Measurements from ENCODE around the gene JMY. TPM values are rescaled to one million over a fixed set of nuclear protein-coding genes. Genes with fewer than 3 reads are reported as not detected.

Gene JMY
- total RNA-seq, 1 experiment from 2014 or later: 3.5 TPM

- H3K27me3 ChIP-seq (replicated peaks; ENCODE audit: insufficient read depth, low read depth, low read length, poor library complexity): no peaks in the 10 kb centered on the region
- no peak for TF ChIP-seq EZH2 (IDR thresholded peaks at IDR 0.05; ENCODE audit: borderline replicate concordance, low read depth, low read length, poor library complexity, severe bottlenecking)
- peak; percentile 89 for TF ChIP-seq CTCF (conservative IDR thresholded peaks at IDR 0.05; ENCODE audit: low read depth, low read length)
- H3K4me3 ChIP-seq (ENCODE audit: low read depth, low read length, poor library complexity, severe bottlenecking): no peak overlapping the region
- peaks cover 6% of the 10 kb centered on the region for H3K4me1 ChIP-seq (ENCODE audit: insufficient read depth, low read length, poor library complexity, severe bottlenecking)
- ChIA-PET CTCF (no interaction called here), POLR2A (ENCODE audit: low non-redundant PET) (no interaction called here)
- intact Hi-C loops (cut with micrococcal nuclease; ENCODE audit: unreplicated experiment): loop anchor here (1.0 to 5.0 kb wide), 2 partner anchors 208 to 826 kb away; no protein-coding TSS in a partner anchor
- BruUV-seq (replicated peaks): no TSS peak
- DNase-seq (ENCODE audit: low spot score): peak; percentile 66
- no peak overlapping the region for H3K27ac ChIP-seq (ENCODE audit: low read depth, low read length, poor library complexity, severe bottlenecking)
- no peaks in the 10 kb centered on the region for H3K9me3 ChIP-seq (ENCODE audit: low read depth, low read length, poor library complexity, severe bottlenecking)
- H3K36me3 ChIP-seq (ENCODE audit: insufficient read depth, low read length, poor library complexity, severe bottlenecking): no peaks in the 10 kb centered on the region
These were observed 20.0 kb downstream of the JMY start for GRCh38 chr5:79255786-79256557.

- CTCF ChIA-PET: interaction anchor here (0.6 kb wide), 2 partner anchors 30 to 241 kb away, joined by 5 to 10 read pairs; no protein-coding TSS in a partner anchor
- no peaks in the 10 kb centered on the region for H3K9me3 ChIP-seq (ENCODE audit: low read depth, low read length, poor library complexity, severe bottlenecking)
- no peak for TF ChIP-seq CTCF (conservative IDR thresholded peaks at IDR 0.05; ENCODE audit: low read depth, low read length)
- TF ChIP-seq EZH2 (IDR thresholded peaks at IDR 0.05; ENCODE audit: borderline replicate concordance, low read depth, low read length, poor library complexity, severe bottlenecking): no peak
- no peak for DNase-seq (ENCODE audit: low spot score)
- H3K36me3 ChIP-seq (ENCODE audit: insufficient read depth, low read length, poor library complexity, severe bottlenecking): no peaks in the 10 kb centered on the region
- POLR2A ChIA-PET (ENCODE audit: low non-redundant PET): no interaction called here
- no peaks in the 10 kb centered on the region for H3K27me3 ChIP-seq (replicated peaks; ENCODE audit: insufficient read depth, low read depth, low read length, poor library complexity)
- no peak overlapping the region for H3K4me3 ChIP-seq (ENCODE audit: low read depth, low read length, poor library complexity, severe bottlenecking)
- H3K27ac ChIP-seq (ENCODE audit: low read depth, low read length, poor library complexity, severe bottlenecking): no peak overlapping the region
- intact Hi-C loops (cut with micrococcal nuclease; ENCODE audit: unreplicated experiment): loop anchor here (1.0 to 5.0 kb wide), 2 partner anchors 208 to 826 kb away; no protein-coding TSS in a partner anchor
- H3K4me1 ChIP-seq (ENCODE audit: insufficient read depth, low read length, poor library complexity, severe bottlenecking): peaks cover 6% of the 10 kb centered on the region
- BruUV-seq (replicated peaks): no TSS peak
These were observed 20.6 kb downstream of the JMY start for GRCh38 chr5:79256563-79256962.

GRCh38 chr5:79257314-79257713, 21.4 kb downstream of the JMY start:
- no peaks in the 10 kb centered on the region for H3K9me3 ChIP-seq (ENCODE audit: low read depth, low read length, poor library complexity, severe bottlenecking)
- no peaks in the 10 kb centered on the region for H3K36me3 ChIP-seq (ENCODE audit: insufficient read depth, low read length, poor library complexity, severe bottlenecking)
- TF ChIP-seq EZH2 (IDR thresholded peaks at IDR 0.05; ENCODE audit: borderline replicate concordance, low read depth, low read length, poor library complexity, severe bottlenecking) (no peak), CTCF (conservative IDR thresholded peaks at IDR 0.05; ENCODE audit: low read depth, low read length) (no peak)
- H3K4me3 ChIP-seq (ENCODE audit: low read depth, low read length, poor library complexity, severe bottlenecking): no peak overlapping the region
- BruUV-seq (replicated peaks): no TSS peak
- CTCF ChIA-PET: interaction anchor here (0.6 kb wide), 2 partner anchors 29 to 242 kb away, joined by 5 to 10 read pairs; no protein-coding TSS in a partner anchor
- no peak overlapping the region for H3K27ac ChIP-seq (ENCODE audit: low read depth, low read length, poor library complexity, severe bottlenecking)
- peaks cover 6% of the 10 kb centered on the region for H3K4me1 ChIP-seq (ENCODE audit: insufficient read depth, low read length, poor library complexity, severe bottlenecking)
- DNase-seq (ENCODE audit: low spot score): no peak
- intact Hi-C loops (cut with micrococcal nuclease; ENCODE audit: unreplicated experiment): loop anchor here (5.0 kb wide), 1 partner anchor 825 kb away; no protein-coding TSS in a partner anchor
- POLR2A ChIA-PET (ENCODE audit: low non-redundant PET): no interaction called here
- no peaks in the 10 kb centered on the region for H3K27me3 ChIP-seq (replicated peaks; ENCODE audit: insufficient read depth, low read depth, low read length, poor library complexity)

Measured in A673 (cell line).